ENCODE results near the gene SLC51A.

Gene SLC51A

DNA sequence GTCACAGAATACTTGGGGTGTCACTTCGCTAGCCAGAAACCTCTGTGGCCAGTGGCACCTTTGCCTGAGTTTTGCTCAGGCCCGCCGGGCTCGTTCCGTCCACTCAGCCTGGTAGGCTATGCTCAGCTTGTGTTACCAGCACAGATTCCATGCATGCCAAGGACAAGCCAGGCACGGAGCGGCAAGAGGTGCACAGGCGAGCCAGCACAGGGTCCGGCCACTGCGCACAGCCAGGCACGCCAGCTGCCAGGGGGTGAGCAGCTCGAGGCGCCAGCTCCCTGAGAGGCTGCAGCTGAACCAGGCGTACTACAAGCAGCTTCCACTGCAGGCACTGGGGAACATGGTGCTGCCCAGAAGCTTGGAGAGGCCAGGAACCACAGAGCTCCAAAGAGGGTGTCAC is 56.5 kb downstream of the SLC51A start:
- Mint-ChIP-seq H3K27ac (peak overlapping the region; percentile 86), H3K4me3 (no peak overlapping the region), H3K4me1 (ENCODE audit: low read depth) (peaks cover 43% of the 10 kb centered on the region), H3K27me3 (no peaks in the 10 kb centered on the region), H3K36me3 (peaks cover 17% of the 10 kb centered on the region), H3K9me3 (ENCODE audit: low read depth) (no peaks in the 10 kb centered on the region)

DNA sequence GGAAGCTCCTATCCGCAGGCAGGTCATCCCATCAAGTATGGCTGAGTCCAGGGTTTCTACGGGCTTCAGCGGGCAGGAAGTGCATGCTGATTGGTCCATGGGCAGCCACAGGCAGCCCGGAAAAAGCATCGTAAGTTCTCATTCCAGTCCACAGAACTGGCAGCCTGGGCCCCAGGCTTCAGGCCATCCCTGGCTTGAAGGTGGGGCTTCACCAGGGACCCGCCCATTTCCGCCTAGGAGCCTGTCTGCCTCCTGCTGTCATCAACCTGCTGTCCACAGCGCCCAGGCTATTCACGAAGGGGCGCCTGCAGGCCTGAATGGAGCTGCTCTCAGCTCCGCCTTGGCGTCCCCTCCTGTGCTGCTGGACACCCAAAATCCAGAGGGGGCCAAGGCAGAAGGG is 57.3 kb downstream of the SLC51A start:
- Mint-ChIP-seq H3K36me3 (peaks cover 17% of the 10 kb centered on the region), H3K27ac (peak overlapping the region; percentile 86)

DNA sequence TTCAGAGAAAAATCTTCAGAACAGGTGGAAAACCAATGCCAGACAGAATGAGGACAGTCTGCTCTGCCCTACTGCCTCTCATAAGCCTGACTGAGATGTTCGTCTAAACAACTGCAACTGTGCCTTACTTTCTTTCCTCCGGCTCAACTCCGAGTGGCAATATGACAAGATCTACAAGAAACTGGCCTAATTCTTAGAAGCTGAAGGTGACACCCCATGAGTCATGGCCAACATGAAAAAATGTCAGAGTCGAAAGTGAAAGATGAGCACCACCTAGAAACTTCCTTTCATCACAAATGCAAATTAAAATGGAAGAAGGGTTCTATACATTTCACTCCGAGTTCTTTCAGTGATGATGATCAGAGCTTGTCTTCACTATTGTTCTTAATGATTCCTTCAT is 58.3 kb downstream of the SLC51A start:
- H3K4me3 Mint-ChIP-seq, result peak overlapping the region; percentile 79
- H3K4me1 Mint-ChIP-seq (ENCODE audit: low read depth), result peaks cover 49% of the 10 kb centered on the region
- no peaks in the 10 kb centered on the region for H3K27me3 Mint-ChIP-seq
- peaks cover 14% of the 10 kb centered on the region for H3K36me3 Mint-ChIP-seq
- peak overlapping the region; percentile 96 for H3K27ac Mint-ChIP-seq
- H3K9me3 Mint-ChIP-seq (ENCODE audit: low read depth), result no peaks in the 10 kb centered on the region

More for the DNA sequence above, 57.3 kb downstream of the SLC51A start:
- H3K27me3 Mint-ChIP-seq, result no peaks in the 10 kb centered on the region
- H3K9me3 Mint-ChIP-seq (ENCODE audit: low read depth), result no peaks in the 10 kb centered on the region
- peaks cover 50% of the 10 kb centered on the region for H3K4me1 Mint-ChIP-seq (ENCODE audit: low read depth)
- H3K4me3 Mint-ChIP-seq, result no peak overlapping the region

- H3K27me3 Mint-ChIP-seq, result no peaks in the 10 kb centered on the region
- peak overlapping the region; percentile 79 for H3K4me3 Mint-ChIP-seq
These were observed 58.8 kb downstream of the SLC51A start for GRCh38 chr3:196275126-196275525.

DNA sequence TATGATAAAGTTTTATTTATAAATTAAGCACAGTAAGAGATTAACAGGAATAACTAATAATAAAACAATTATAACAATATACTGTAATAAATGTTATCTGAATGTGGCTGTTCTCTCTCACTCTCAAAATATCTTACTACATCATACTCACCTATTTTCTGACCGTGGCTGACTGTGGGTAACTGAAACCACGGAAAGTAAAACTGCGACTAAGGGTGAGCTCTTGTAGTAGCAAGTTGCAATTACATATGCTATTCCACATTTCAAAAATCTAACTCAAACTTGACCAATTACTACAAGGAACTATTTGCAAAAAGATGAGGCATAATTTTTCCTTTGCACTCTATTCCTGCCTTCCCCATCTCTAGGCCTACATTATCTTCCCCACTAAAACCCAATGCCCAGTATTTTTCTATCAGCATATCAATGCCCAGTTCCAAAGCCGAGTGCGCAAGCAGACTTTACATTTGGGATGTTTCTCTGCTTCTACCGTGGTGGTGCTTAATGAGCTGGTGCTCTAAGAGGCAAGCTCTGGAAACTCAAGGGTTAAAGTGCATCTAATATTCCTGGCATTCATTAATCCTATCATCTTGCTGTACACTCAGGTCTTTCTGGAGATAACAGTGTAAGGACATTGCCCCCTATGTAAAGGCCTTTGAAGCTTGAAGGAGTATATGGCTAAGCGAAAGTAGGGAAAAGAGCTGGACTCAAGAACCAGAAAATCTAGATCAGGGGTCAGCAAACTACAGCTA is 64.5 kb downstream of the SLC51A start:
- Mint-ChIP-seq H3K9me3 (ENCODE audit: low read depth) (no peaks in the 10 kb centered on the region), H3K27me3 (no peaks in the 10 kb centered on the region), H3K27ac (no peak overlapping the region), H3K36me3 (peaks cover 2% of the 10 kb centered on the region), H3K4me1 (ENCODE audit: low read depth) (peaks cover 59% of the 10 kb centered on the region), H3K4me3 (no peak overlapping the region)

More at GRCh38 chr3:196275126-196275525, 58.8 kb downstream of the SLC51A start:
- Mint-ChIP-seq H3K36me3 (peaks cover 12% of the 10 kb centered on the region), H3K27ac (peak overlapping the region; percentile 96), H3K9me3 (ENCODE audit: low read depth) (no peaks in the 10 kb centered on the region), H3K4me1 (ENCODE audit: low read depth) (peaks cover 49% of the 10 kb centered on the region)

GRCh38 chr3:196281962-196282361 is 65.6 kb downstream of the SLC51A start:
- Mint-ChIP-seq H3K9me3 (ENCODE audit: low read depth) (no peaks in the 10 kb centered on the region), H3K27me3 (no peaks in the 10 kb centered on the region), H3K4me1 (ENCODE audit: low read depth) (peaks cover 67% of the 10 kb centered on the region), H3K36me3 (peaks cover 2% of the 10 kb centered on the region), H3K27ac (peak overlapping the region; percentile 46), H3K4me3 (no peak overlapping the region)
